Measurements from ENCODE around the gene L3MBTL4. TPM values are rescaled to one million over a fixed set of nuclear protein-coding genes. Genes with fewer than 3 reads are reported as not detected.
"Not testable (repeated sequence)": the region's sequence is repeated elsewhere in the genome, so short reads cannot be mapped to it uniquely, and the experiment has no call there.

Gene L3MBTL4
- total RNA-seq, 2 donors from 2014 or later = 10.9 to 11.2 TPM

DNA sequence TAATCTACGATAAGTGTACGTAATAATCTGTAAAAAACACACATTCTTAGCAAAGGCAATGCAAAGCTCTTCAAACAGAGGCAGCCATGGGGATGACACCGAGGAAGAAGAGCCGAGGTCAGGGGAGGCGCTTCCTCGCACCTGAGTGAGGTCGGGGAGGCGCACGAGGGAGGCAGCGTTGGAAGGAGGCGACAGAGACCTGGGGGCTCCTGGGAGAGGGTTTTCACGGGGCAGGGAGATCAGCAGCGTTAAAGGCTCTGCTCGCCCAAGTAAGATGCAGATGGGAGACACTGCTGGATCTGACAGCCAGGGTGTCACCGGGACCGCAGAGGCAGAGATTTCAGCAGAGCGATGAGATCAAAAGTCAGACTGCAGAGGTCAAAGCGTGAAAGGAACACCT lies 143.1 kb downstream of the L3MBTL4 start:
- Histone ChIP-seq H3K27me3 (no peaks in the 10 kb centered on the region), H3K9me3 (no peaks in the 10 kb centered on the region), H3K36me3 (replicated peaks in 1 of 2; ENCODE audit: insufficient read depth in 1 of 2, low read depth in 2 of 2) (no peaks in the 10 kb centered on the region), H3K4me3 (no peak overlapping the region), H3K27ac (no peak overlapping the region), H3K4me1 (no peaks in the 10 kb centered on the region)
- DNase-seq = no peak
- 83 to 86% methylated on average over 18 of the region's 18 CpGs for WGBS, 2 donors
- no peak for ATAC-seq
- intact Hi-C loops (cut with DNase I) = no loop called here
- TF ChIP-seq POLR2A (IDR thresholded peaks at IDR 0.05) = no peak
- no peak for TF ChIP-seq CTCF (IDR thresholded peaks at IDR 0.05)

DNA sequence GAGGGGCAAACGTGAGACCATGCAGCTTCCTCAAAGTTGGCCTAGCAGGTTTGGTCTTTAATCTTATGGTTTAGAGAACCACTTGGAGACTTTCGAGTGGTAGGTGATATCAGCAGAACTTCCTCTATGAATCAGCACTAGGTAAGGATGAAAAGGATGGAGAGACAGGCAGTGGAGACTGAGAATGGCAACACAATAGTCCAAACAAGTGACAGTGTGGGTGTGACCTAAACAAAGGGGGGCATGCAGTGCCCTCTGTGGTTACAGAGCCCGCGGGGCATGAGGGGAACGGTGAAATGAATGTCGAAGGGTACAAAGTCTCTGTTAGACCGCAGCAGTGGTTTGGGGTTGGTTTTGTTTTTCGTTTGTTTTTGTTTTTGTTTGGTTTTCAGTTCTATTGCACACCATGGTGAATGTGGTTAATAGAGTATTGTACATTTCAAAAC lies 143.9 kb downstream of the L3MBTL4 start:
- no peak for DNase-seq
- no peaks in the 10 kb centered on the region for H3K4me1 ChIP-seq
- WGBS, 2 donors = 71 to 90% methylated on average over 8 of the region's 8 CpGs
- H3K27me3 ChIP-seq = no peaks in the 10 kb centered on the region
- no peak overlapping the region for H3K27ac ChIP-seq
- no peak for ATAC-seq
- no peaks in the 10 kb centered on the region for H3K9me3 ChIP-seq
- no peak overlapping the region for H3K4me3 ChIP-seq
- no peaks in the 10 kb centered on the region for H3K36me3 ChIP-seq (replicated peaks in 1 of 2; ENCODE audit: insufficient read depth in 1 of 2, low read depth in 2 of 2)
- TF ChIP-seq CTCF (IDR thresholded peaks at IDR 0.05) (no peak), POLR2A (IDR thresholded peaks at IDR 0.05) (no peak)
- intact Hi-C loops (cut with DNase I) = no loop called here

DNA sequence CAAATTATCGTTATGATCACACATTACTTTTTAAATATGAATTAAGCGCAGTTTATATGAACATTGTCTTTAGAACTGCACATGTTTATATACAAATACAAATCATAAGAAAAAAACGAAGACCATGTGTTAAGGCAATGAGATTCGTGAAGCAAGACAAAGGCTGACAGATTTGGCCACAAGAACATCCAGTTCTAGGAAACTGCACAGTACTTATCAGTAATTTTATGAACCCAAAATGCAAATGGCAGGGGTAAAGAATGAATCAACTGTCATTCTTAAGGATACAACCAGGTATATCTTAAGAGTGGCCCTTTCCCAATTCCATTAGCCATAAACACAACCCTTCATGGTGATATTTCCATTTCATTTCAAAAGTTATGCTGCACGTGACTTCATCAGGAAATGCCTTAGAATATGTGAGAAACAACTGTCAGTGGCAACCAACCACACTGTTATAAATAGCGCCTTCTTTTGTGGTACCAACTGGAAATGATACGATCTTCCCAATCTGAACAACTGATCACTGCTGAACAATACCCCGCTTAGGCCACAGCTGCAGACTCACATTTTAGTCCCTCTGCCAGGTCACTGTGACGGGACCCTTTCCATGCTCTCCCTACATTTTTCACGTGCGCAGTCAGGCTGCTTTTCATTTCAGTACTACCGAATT lies 144.9 kb downstream of the L3MBTL4 start:
- Histone ChIP-seq H3K4me1 (no peaks in the 10 kb centered on the region), H3K27me3 (no peaks in the 10 kb centered on the region), H3K27ac (no peak overlapping the region), H3K4me3 (no peak overlapping the region), H3K9me3 (no peaks in the 10 kb centered on the region), H3K36me3 (replicated peaks in 1 of 2; ENCODE audit: insufficient read depth in 1 of 2, low read depth in 2 of 2) (no peaks in the 10 kb centered on the region)
- TF ChIP-seq POLR2A (IDR thresholded peaks at IDR 0.05) (no peak), CTCF (IDR thresholded peaks at IDR 0.05) (no peak)
- ATAC-seq = no peak
- WGBS, 2 donors = 83 to 92% methylated on average over 12 of the region's 12 CpGs
- intact Hi-C loops (cut with DNase I) = no loop called here
- DNase-seq = no peak

DNA sequence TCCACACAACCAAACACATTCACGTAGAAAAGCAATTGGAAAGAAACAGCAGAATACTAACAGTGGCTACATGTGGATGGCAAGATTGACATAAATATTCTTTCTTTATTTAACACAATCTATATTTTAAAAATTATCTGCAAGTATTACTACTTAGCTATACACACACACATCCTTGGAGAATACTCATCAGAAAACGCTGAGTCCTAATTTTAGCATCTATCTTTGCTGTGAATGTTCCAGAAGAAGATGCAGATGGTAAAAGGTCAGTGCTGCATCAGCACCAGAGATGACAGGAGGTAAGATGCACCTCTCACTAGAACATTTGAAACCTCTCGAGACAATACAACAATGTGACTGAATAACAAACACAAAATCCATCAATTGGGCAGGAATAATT lies 148.5 kb downstream of the L3MBTL4 start:
- ATAC-seq = no peak
- Histone ChIP-seq H3K4me1 (no peaks in the 10 kb centered on the region), H3K27ac (no peak overlapping the region), H3K27me3 (no peaks in the 10 kb centered on the region), H3K36me3 (replicated peaks in 1 of 2; ENCODE audit: insufficient read depth in 1 of 2, low read depth in 2 of 2) (no peaks in the 10 kb centered on the region), H3K4me3 (no peak overlapping the region), H3K9me3 (no peaks in the 10 kb centered on the region)
- DNase-seq = no peak
- WGBS, 2 donors = 88 to 89% methylated on average over 3 of the region's 3 CpGs
- intact Hi-C loops (cut with DNase I) = no loop called here
- no peak for TF ChIP-seq POLR2A (IDR thresholded peaks at IDR 0.05)
- TF ChIP-seq CTCF (IDR thresholded peaks at IDR 0.05) = no peak

GRCh38 chr18:6261938-6262337 lies 152.8 kb downstream of the L3MBTL4 start:
- H3K9me3 ChIP-seq = peaks cover 0 to 2% (median 0%) of the 10 kb centered on the region in 3 donors
- ATAC-seq = no peak
- WGBS, 2 donors = 95 to 96% methylated on average over 6 to 8 of the region's 8 CpGs
- TF ChIP-seq POLR2A (IDR thresholded peaks at IDR 0.05) (no peak), CTCF (IDR thresholded peaks at IDR 0.05) (no peak)
- no peak for DNase-seq
- no peaks in the 10 kb centered on the region for H3K36me3 ChIP-seq (replicated peaks in 1 of 2; ENCODE audit: insufficient read depth in 1 of 2, low read depth in 2 of 2)
- intact Hi-C loops (cut with DNase I) = no loop called here
- no peaks in the 10 kb centered on the region for H3K4me1 ChIP-seq
- no peak overlapping the region for H3K4me3 ChIP-seq
- no peaks in the 10 kb centered on the region for H3K27me3 ChIP-seq
- H3K27ac ChIP-seq = no peak overlapping the region

DNA sequence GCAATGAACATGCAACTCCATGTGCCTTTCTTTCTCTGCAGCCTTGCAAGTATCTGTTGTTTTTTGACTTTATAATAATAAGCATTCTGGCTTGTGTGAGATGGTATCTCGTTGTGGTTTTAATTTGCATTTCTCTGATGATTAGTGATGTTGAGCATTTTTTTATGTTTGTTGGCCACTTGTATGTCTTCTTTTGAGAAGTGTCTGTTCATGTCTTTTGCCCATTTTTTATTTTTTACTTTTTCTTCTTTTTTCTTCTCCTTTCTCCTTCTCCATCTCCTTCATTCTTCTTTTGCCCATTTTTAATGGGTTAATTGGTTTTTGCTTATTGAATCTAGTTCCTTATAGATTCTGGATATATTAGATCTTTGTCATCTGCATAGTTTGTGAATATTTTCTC lies 155.4 kb downstream of the L3MBTL4 start:
- ATAC-seq; H3K27ac ChIP-seq; H3K27me3 ChIP-seq; H3K9me3 ChIP-seq; H3K36me3 ChIP-seq (replicated peaks in 1 of 2; ENCODE audit: insufficient read depth in 1 of 2, low read depth in 2 of 2); H3K4me3 ChIP-seq; intact Hi-C loops (cut with DNase I); DNase-seq: not testable (repeated sequence)
- H3K4me1 ChIP-seq = peaks cover 21% of the 10 kb centered on the region
- WGBS, 2 donors = 79 to 80% methylated on average over 1 of the region's 1 CpG

All from body of pancreas (tissue), 4 donors.